HG02840 (cell line): ENCODE results near the gene DHFR.

Source experiments
- ATAC-seq: cut with Tn5 transposase; IDR thresholded peaks from one replicate; pipeline ENCODE4 v1.9.1; 2021; ENCODE audit warnings: mild to moderate bottlenecking, moderate library complexity, moderate number of reproducible peaks; ENCODE audit not compliant: unreplicated experiment, low FRiP score

The DHFR gene

GRCh38 chr5:80656425-80656824 lies 1.6 kb upstream of the DHFR start:
- ATAC-seq, result no peak

- no peak for ATAC-seq
Measured at GRCh38 chr5:80655231-80655774, 520 bp upstream of the DHFR start.

- ATAC-seq, result no peak
Measured at GRCh38 chr5:80654054-80654390, 761 bp downstream of the DHFR start.

GRCh38 chr5:80653502-80653901 lies 1.3 kb downstream of the DHFR start:
- ATAC-seq, result no peak

- no peak for ATAC-seq
Measured at GRCh38 chr5:80646926-80647325, 7.9 kb downstream of the DHFR start.

- no peak for ATAC-seq
Measured at GRCh38 chr5:80644900-80645299, 9.9 kb downstream of the DHFR start.

- no peak for ATAC-seq
Measured at GRCh38 chr5:80641353-80641752, 13.4 kb downstream of the DHFR start.

- no peak for ATAC-seq
Measured at GRCh38 chr5:80634193-80634592, 20.6 kb downstream of the DHFR start.

- ATAC-seq, result no peak
Measured at GRCh38 chr5:80632700-80633099, 22.1 kb downstream of the DHFR start.

- ATAC-seq, result no peak
Measured at GRCh38 chr5:80631278-80632259, 23.2 kb downstream of the DHFR start.

GRCh38 chr5:80629281-80629680 lies 25.5 kb downstream of the DHFR start:
- no peak for ATAC-seq

GRCh38 chr5:80625230-80625629 lies 29.6 kb downstream of the DHFR start:
- ATAC-seq, result no peak

GRCh38 chr5:80623999-80624398 lies 30.8 kb downstream of the DHFR start:
- no peak for ATAC-seq

GRCh38 chr5:80622756-80623155 lies 32.0 kb downstream of the DHFR start:
- ATAC-seq, result no peak

GRCh38 chr5:80620211-80620610 lies 34.6 kb downstream of the DHFR start:
- no peak for ATAC-seq

GRCh38 chr5:80619086-80619485 lies 35.7 kb downstream of the DHFR start:
- ATAC-seq, result no peak

- ATAC-seq, result no peak
Measured at GRCh38 chr5:80618438-80618837, 36.3 kb downstream of the DHFR start.

- no peak for ATAC-seq
Measured at GRCh38 chr5:80615266-80615914, 39.4 kb downstream of the DHFR start.

- ATAC-seq, result no peak
Measured at GRCh38 chr5:80609692-80610091, 45.1 kb downstream of the DHFR start.

GRCh38 chr5:80608731-80609130 lies 46.1 kb downstream of the DHFR start:
- no peak for ATAC-seq

GRCh38 chr5:80607832-80608231 lies 47.0 kb downstream of the DHFR start:
- ATAC-seq, result no peak

- no peak for ATAC-seq
Measured at GRCh38 chr5:80607343-80607742, 47.4 kb downstream of the DHFR start.
